HG03097 (cell line): Measurements from ENCODE around the gene PLEKHA8.

Experiments used
- ATAC-seq: cut with Tn5 transposase; IDR thresholded peaks from one replicate; pipeline ENCODE4 v1.9.1; 2021; ENCODE audit not compliant: unreplicated experiment, low FRiP score

Gene PLEKHA8

DNA sequence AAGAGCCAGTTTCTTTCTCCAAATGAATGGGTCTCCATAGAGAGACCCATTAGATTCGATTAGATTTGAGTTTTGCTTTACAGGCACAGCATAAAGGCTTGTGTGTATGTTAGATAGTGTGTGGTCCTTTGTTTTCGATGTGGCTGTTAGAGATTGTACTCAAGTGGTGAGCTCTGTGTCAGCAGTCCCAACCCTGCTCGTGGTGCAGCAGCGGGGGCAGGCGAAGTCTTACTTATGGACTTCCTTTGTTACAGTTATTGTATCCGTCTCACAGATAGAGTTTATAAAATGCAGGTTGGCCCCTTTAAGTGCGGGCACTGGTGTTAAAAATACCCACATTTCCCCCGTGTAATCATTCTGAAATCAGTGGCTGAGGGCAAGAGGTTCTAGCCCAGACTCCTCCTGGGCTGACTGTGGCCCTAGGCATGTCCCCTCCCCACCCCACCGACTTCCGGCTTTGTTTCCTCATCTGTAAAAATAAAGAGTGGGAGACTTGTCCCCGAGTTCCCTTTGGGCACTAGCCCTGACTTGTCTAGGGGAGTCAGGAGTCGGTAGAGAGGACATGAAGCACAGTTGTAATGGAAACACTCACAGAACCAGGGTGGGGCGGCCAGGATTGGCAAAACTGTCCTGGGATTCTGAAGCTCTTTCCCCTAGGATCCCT is 135.2 kb downstream of the PLEKHA8 start:
- ATAC-seq, result no peak

- no peak for ATAC-seq
Measured at GRCh38 chr7:30164567-30164966, 136.4 kb downstream of the PLEKHA8 start.

DNA sequence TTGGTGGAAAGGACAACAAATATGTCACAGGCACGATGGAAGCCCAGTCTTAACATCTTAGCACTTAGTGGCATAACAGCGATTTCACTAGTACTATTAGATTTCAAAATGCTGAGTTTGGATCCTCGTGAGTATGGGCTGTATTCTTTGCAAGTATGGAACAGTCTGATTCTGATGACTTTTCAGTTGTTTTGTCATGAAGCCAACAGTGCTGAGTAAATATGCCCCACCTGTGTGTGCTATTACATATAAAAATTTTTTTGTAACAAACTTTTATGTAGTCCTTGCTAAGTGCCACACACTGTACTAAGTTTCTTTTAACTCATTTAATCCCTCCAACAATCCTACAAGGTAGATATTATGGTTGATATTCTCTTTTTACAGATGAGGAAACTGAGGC is 137.4 kb downstream of the PLEKHA8 start:
- no peak for ATAC-seq

GRCh38 chr7:30166155-30166840 is 138.1 kb downstream of the PLEKHA8 start:
- ATAC-seq, result no peak

- no peak for ATAC-seq
Measured at GRCh38 chr7:30166841-30167235, 138.6 kb downstream of the PLEKHA8 start.

DNA sequence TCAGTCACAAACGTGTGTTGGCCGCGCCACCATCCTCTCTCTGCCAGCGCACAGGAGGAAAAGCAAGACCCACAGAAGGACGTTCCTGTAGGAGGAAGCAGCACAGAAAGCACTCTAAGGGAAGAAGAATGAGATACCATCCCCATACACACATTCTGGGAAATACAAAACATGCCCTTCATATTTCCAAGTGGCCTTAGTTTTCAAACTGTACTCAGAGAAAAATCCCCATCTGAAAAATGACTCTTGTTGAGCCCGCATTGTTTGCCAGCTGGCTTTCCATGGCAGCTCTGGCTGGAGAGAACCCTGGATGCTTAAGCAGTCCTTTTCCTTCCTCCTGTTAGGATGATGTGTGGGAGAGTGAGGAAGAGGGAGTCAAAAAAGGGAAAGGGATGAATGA is 139.7 kb downstream of the PLEKHA8 start:
- ATAC-seq, result no peak

DNA sequence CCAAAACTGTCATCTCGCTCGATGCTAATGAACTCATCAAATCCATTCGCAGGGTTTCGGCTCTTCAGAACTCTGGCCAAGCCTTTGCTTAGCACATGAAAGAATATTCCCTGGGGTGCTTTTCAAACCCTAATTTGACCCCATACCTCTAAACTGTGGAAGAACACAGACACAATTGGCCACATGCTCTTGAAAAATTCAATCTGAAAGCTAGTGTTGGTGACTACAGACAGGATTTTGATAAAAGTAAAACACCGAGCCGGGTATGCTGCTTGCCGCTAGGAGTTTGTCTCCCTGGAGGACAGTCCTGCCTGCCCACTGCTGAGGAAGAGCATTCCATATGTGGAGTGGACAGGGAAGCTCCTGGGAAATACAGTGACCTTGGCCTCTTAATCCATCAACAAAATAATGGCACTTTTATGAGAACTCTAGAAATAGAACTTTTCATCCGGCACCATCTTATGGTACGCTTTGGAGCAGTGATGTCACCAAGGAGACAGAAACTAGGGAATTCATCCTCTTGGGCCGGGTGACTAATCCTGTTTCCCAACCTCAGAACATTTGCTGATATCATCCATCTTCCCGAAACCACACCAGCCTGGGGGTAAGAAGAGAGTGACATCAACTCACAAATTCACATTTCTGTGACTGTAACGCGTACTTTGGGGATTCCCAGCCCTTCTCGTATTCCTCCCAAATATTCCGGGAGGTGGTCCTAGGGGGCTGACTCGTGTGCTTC is 140.8 kb downstream of the PLEKHA8 start:
- ATAC-seq, result no peak

GRCh38 chr7:30169579-30169978 is 141.4 kb downstream of the PLEKHA8 start:
- no peak for ATAC-seq

GRCh38 chr7:30170476-30171205 is 142.4 kb downstream of the PLEKHA8 start:
- no peak for ATAC-seq

GRCh38 chr7:30171766-30172447 is 143.7 kb downstream of the PLEKHA8 start:
- ATAC-seq, result no peak

DNA sequence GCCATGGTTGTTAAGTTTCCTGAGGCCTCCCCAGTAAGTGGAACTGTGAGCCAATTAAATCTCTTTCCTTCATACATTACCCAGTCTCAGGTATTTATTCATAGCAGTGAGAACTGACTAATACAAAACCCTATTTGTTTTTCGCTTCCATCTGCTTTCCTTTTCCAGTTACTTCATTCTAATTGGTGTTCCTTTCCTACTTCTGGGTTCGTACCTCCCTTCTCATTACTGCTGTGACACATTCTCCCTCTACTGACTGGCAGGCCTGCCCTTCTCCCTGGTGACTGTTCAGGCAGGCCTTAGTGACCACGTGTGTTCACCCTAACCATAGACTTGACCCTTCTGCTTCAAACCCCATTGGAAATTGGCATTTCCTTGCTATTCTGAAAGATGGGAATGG is 144.2 kb downstream of the PLEKHA8 start:
- no peak for ATAC-seq

DNA sequence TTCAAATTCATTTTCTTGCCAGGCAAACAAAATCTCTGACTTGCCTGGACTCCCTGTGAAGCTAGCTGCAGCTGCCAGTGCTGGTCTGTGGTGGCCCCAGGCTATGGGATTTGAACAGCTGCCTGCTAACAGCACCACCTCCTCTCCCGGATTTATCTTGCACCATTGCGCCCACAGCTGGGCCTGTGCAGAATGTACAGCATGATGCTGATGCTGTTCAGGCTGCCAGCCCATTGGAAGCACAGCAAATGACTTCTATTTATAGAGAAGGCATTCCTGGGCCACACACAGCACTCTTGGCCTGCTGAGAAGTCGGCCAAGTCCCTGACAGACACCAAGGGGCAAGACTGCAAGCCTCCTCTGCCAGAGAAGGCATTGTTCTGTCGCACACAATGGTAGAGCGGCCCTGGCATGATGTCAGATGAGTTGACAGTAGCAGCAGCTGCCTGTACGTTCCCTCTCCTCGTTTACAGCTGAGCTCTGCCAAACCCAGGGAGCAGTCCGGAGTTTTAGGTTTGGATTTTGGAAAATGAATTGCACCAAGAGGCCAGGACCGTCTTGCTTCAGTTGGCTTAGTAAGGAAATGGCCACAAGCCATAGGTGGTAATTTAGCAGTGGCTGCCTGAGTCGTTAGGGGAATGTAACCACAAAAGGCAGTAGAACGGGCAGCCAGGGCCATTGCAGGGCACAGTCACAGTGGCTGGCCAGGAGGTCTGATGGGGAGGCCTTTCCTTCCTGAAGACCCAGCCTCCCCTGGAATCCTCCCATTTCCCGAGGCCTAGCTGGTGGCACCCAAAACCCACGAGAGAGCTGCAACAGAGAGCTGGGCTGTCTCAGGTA is 145.1 kb downstream of the PLEKHA8 start:
- ATAC-seq, result no peak

- ATAC-seq, result no peak
Measured at GRCh38 chr7:30175180-30175579, 147.0 kb downstream of the PLEKHA8 start.

DNA sequence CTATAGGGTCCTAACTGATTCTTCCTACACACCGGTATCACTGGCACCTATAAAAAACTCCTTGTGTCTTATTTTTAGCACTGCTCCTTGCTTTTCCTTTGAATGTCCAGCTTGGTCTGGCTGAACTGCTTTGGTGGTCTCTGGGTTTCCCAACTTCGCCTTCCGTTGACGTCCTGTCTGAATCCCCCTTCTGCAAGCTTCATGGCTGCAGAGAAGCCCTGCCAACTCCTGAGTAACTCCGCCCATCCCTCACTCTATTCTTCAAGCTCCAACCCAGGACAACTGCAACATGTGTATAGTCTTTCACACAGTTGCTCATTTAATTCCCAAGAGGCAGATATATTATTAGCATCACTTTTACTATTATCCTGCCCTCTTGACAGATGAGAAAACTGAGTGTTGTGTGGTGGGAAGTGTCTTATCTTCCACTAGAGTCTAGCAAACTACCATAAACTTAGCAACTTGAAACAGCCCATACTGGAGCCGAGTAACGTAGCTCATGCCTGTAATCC is 147.5 kb downstream of the PLEKHA8 start:
- ATAC-seq, result no peak

- no peak for ATAC-seq
Measured at GRCh38 chr7:30176463-30177109, 148.4 kb downstream of the PLEKHA8 start.

DNA sequence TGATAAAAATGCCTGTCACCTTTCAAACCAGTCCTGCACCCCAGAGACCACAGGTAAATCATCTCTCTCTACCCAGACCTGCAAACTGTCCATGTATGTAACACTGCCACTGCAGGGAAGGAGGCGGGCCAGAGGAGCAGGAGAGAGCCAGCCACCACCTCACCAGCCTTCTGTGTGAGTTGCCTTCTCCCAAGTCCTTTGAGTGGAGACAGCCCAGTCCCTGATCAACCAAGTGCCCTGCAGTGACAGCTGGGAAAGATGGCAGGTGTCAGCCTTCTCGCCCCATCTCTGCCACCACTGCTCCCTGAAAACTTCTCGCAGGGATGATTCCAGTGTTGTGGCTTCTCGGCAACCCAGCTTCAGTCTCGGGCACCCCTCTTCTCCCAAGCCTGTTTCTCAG is 149.0 kb downstream of the PLEKHA8 start:
- no peak for ATAC-seq

DNA sequence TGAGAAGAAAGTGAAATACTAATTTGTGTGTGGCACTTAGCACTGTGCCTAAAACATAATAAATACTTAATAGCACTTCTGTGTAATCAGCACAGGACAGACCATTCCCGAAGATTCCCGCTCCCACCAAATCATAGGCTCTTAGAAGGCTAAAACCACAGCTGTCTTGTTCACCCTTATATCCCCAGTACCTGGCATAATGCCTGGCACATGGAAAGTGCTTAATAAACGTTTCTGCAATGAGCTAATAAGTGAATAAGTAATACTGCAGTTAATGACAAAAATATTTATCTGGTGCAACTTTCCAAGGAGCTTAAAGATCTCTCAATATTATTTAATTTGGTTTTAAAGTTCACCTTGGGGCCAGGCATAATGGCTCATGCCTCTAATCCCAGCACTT is 149.8 kb downstream of the PLEKHA8 start:
- no peak for ATAC-seq

DNA sequence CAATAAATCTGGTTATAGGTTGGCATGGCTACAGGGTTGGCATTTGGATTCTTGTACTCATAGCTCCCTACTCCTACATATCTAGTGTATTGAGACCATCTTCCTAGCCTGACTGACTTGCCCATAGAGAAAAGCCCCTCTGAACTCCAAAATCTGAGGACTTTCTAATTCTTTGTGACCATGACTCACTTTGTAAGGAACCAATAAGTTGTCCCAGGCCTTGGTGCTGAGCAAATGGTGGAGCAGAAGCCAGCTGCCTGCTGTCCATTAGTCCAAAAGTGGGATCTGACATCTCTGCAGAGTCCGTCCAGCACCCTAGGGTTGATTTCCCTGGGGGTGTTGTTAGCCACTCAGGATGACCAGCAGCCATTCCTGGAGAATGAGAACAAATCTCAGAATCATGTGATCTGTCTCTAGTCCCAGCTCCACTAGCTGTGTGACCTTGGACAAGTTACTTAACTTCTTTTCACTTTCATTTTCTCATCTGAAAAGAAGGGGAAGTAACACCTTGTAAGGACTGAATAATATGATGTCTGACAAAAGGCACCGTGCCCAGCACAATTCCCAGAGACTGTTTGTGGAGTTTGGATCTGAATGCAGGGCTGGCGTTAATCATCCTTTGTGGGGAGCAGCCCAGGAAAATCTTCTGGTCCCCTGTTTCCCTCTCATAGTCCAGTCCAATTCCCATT is 150.7 kb downstream of the PLEKHA8 start:
- ATAC-seq, result peak; percentile 74
